HG03575 (cell line): Measurements from ENCODE around the gene NPEPL1.

Experiments
- ATAC-seq: cut with Tn5 transposase; IDR thresholded peaks from one replicate; pipeline ENCODE4 v1.9.1; 2021; ENCODE audit not compliant: unreplicated experiment, insufficient number of reproducible peaks, low FRiP score; ENCODE audit errors: extremely low read depth

The NPEPL1 gene

GRCh38 chr20:58709703-58710039 is 17.1 kb downstream of the NPEPL1 start:
- no peak for ATAC-seq

- no peak for ATAC-seq
These were observed 18.1 kb downstream of the NPEPL1 start for GRCh38 chr20:58710481-58711265.

GRCh38 chr20:58711266-58712051 is 18.9 kb downstream of the NPEPL1 start:
- no peak for ATAC-seq

GRCh38 chr20:58712151-58712791 is 19.7 kb downstream of the NPEPL1 start:
- ATAC-seq: no peak

- ATAC-seq: no peak
These were observed 20.5 kb downstream of the NPEPL1 start for GRCh38 chr20:58712806-58713731.

- ATAC-seq: no peak
These were observed 21.3 kb downstream of the NPEPL1 start for GRCh38 chr20:58713801-58714339.

- no peak for ATAC-seq
These were observed 21.8 kb downstream of the NPEPL1 start for GRCh38 chr20:58714340-58714922.

GRCh38 chr20:58714923-58715351 is 22.3 kb downstream of the NPEPL1 start:
- no peak for ATAC-seq

GRCh38 chr20:58715391-58715800 is 22.8 kb downstream of the NPEPL1 start:
- ATAC-seq: no peak

GRCh38 chr20:58715801-58716475 is 23.3 kb downstream of the NPEPL1 start:
- ATAC-seq: no peak

- ATAC-seq: no peak
These were observed 24.1 kb downstream of the NPEPL1 start for GRCh38 chr20:58716476-58717277.

GRCh38 chr20:58717278-58718091 is 24.9 kb downstream of the NPEPL1 start:
- ATAC-seq: no peak

- no peak for ATAC-seq
These were observed 25.5 kb downstream of the NPEPL1 start for GRCh38 chr20:58718121-58718563.

- no peak for ATAC-seq
These were observed 26.1 kb downstream of the NPEPL1 start for GRCh38 chr20:58718729-58719128.

GRCh38 chr20:58719258-58719657 is 26.7 kb downstream of the NPEPL1 start:
- no peak for ATAC-seq

- no peak for ATAC-seq
These were observed 27.4 kb downstream of the NPEPL1 start for GRCh38 chr20:58719971-58720371.
